Body of pancreas (tissue), 4 donors: Measurements from ENCODE around the gene RHBDF1. TPM values are rescaled to one million over a fixed set of nuclear protein-coding genes. Genes with fewer than 3 reads are reported as not detected.

Source experiments
- ATAC-seq: fragments of 150-250 bp; one replicate; pipeline ENCODE4 v1.9.1; 2016
- DNase-seq, 4 donors: peaks; one replicate each; pipeline ENCODE4 v3.0.0-alpha.2; 2019
- H3K27ac ChIP-seq, 4 donors: fragments of 200-600 bp; sonication (generic); 1 replicate in 3 of 4; 2 replicates in 1 of 4; pipeline versions ENCODE4 v1.5.1 to v1.6.1; 2016 to 2019; ENCODE audit warnings: mild to moderate bottlenecking in 1 of 4, mixed read lengths in 1 of 4, moderate library complexity in 1 of 4
- H3K27me3 ChIP-seq, 2 donors: fragments of 200-600 bp; sonication (generic); one replicate each; pipeline ENCODE4 v1.6.0; 2016; ENCODE audit warnings: mild to moderate bottlenecking in 1 of 2
- H3K36me3 ChIP-seq, 2 donors: fragments of 200-600 bp; sonication (generic); replicated peaks in 1 of 2; 2 replicates each; pipeline ENCODE4 v1.5.1; 2016; ENCODE audit warnings: low read depth in 2 of 2; ENCODE audit not compliant: insufficient read depth in 1 of 2
- H3K4me1 ChIP-seq: fragments of 200-600 bp; sonication (generic); one replicate; pipeline ENCODE4 v1.6.0; 2016
- H3K4me3 ChIP-seq, 2 donors: fragments of 200-600 bp; sonication (generic); 1 replicate in 1 of 2; 2 replicates in 1 of 2; pipeline ENCODE4 v1.5.1; 2016 to 2019
- H3K9me3 ChIP-seq, 3 donors: fragments of 200-600 bp; sonication (generic); 1 replicate in 2 of 3; 2 replicates in 1 of 3; pipeline ENCODE4 v1.5.1; 2016
- CTCF ChIP-seq, 7 experiments: fragments of 450-650 bp in 4 of 7; fragments of 200-600 bp in 3 of 7; sonication (generic) in 3 of 7; IDR thresholded peaks; one replicate each; pipeline ENCODE4 v1.5.1; 2016 to 2019; ENCODE audit warnings: antibody characterized with exemption in 7 of 7
- POLR2A ChIP-seq, 3 donors: fragments of 450-650 bp; IDR thresholded peaks; one replicate each; pipeline ENCODE4 v1.6.1; 2016; ENCODE audit warnings: antibody characterized with exemption in 3 of 3, mild to moderate bottlenecking in 2 of 3
- WGBS, 2 donors: methylation state at CpG; one replicate each; pipeline ENCODE4 v1.1.5; 2017; 5-methylcytosine and 5-hydroxymethylcytosine counted together
- intact Hi-C: fragments of 100-400 bp; cut with DNase I; formaldehyde crosslinking; loops from one replicate; pipeline ENCODE4 v1.15.1; 2023
- total RNA-seq, 2 donors: library from RNA; depleted of rRNA; stranded (reverse); fragments of >200 nt; gene quantifications; one replicate each; pipeline ENCODE4 v1.1.0, GENCODE V29; 2016

Gene RHBDF1
- total RNA-seq, 2 donors from 2014 or later, result 16.3 to 27.7 TPM

- Histone ChIP-seq H3K4me3 (no peak overlapping the region), H3K4me1 (peaks cover 4% of the 10 kb centered on the region), H3K36me3 (peaks cover 0 to 1% of the 10 kb centered on the region in 2 donors), H3K9me3 (no peaks in the 10 kb centered on the region), H3K27me3 (no peaks in the 10 kb centered on the region), H3K27ac (no peak overlapping the region)
- TF ChIP-seq POLR2A (IDR thresholded peaks at IDR 0.05), result no peak
- peak; percentile 97 to 100 (median 99) for TF ChIP-seq CTCF (IDR thresholded peaks at IDR 0.05)
- 9 to 12% methylated on average over 8 to 11 of the region's 11 CpGs for WGBS, 2 donors
- intact Hi-C loops, result no loop called here
- ATAC-seq (peak; percentile 94), DNase-seq (peak; percentile 88 to 93 (median 90))
Measured at GRCh38 chr16:96935-97381, 24.5 kb upstream of the RHBDF1 start.

- TF ChIP-seq POLR2A (IDR thresholded peaks at IDR 0.05) (no peak), CTCF (IDR thresholded peaks at IDR 0.05) (no peak)
- DNase-seq (no peak), ATAC-seq (no peak)
- no peaks in the 10 kb centered on the region for H3K27me3 ChIP-seq
- WGBS, 2 donors, result 91 to 92% methylated on average over 5 of the region's 5 CpGs
- intact Hi-C loops, result no loop called here
- H3K4me3 ChIP-seq, result no peak overlapping the region
- no peak overlapping the region for H3K27ac ChIP-seq
- no peaks in the 10 kb centered on the region for H3K9me3 ChIP-seq
- H3K36me3 ChIP-seq, result peaks cover 0 to 1% of the 10 kb centered on the region in 2 donors
- peaks cover 15% of the 10 kb centered on the region for H3K4me1 ChIP-seq
Measured at GRCh38 chr16:94918-95265, 22.5 kb upstream of the RHBDF1 start.

- H3K36me3 ChIP-seq, result no peaks in the 10 kb centered on the region
- DNase-seq (no peak), ATAC-seq (no peak)
- no peak overlapping the region for H3K4me3 ChIP-seq
- peaks cover 16% of the 10 kb centered on the region for H3K4me1 ChIP-seq
- no peak for TF ChIP-seq CTCF (IDR thresholded peaks at IDR 0.05)
- no peak for TF ChIP-seq POLR2A (IDR thresholded peaks at IDR 0.05)
- intact Hi-C loops, result no loop called here
- no peaks in the 10 kb centered on the region for H3K9me3 ChIP-seq
- 80 to 91% methylated on average over 11 to 15 of the region's 15 CpGs for WGBS, 2 donors
- no peak overlapping the region for H3K27ac ChIP-seq
- H3K27me3 ChIP-seq, result no peaks in the 10 kb centered on the region
Measured at GRCh38 chr16:92431-93339, 20.3 kb upstream of the RHBDF1 start.

- intact Hi-C loops, result no loop called here
- ATAC-seq (peak; percentile 26), DNase-seq (peak in 2 of 4 donors; percentile 46 to 56)
- 36 to 64% methylated on average over 9 of the region's 9 CpGs for WGBS, 2 donors
- no peak overlapping the region for H3K27ac ChIP-seq
- TF ChIP-seq POLR2A (IDR thresholded peaks at IDR 0.05) (no peak), CTCF (IDR thresholded peaks at IDR 0.05) (no peak)
- H3K4me3 ChIP-seq, result no peak overlapping the region
- no peaks in the 10 kb centered on the region for H3K27me3 ChIP-seq
- peaks cover under 1% of the 10 kb centered on the region in 2 donors for H3K36me3 ChIP-seq
- peaks cover 12% of the 10 kb centered on the region for H3K4me1 ChIP-seq
- no peaks in the 10 kb centered on the region for H3K9me3 ChIP-seq
Measured at GRCh38 chr16:91484-91883, 19.1 kb upstream of the RHBDF1 start.
